ENCODE measurements around the gene FBN2.

The FBN2 gene

DNA sequence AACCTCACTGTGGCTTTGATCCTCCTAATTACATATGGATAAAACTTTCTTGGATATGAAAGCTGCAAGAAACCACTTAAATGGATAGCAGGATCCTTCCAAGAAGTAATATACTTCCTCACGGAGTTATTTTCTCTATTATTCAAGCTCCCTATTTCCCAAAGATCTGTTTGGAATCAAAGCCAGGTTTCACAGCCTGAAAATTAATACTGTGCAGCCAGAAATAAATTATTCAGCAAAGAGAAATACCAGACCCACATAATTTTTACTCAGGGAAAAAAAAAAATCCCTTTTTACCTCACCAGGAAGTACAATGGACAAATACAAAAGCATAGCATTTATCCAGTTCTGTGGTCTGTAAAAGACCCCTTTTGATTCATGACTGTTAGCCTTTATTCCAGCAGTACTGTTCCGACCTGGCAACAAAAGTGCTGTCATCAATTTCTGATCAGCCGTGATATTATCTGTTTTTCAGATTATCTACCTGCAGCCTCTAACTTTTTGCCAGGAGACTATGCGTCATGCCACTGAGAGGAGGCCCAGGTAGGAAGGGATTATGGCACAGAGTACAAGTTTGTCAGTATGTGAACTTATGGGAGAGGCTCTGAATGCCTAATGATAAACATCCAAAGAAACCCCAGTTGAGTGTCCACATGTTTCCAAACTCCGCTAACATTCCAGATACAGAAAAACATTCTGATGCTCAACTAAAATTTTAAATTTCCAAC lies 57.0 kb downstream of the FBN2 start:
- H3K4me1 ChIP-seq (ENCODE audit: control insufficient read depth, insufficient read depth, low read length) = no peaks in the 10 kb centered on the region
- H3K27ac ChIP-seq (ENCODE audit: insufficient read depth, low read depth, low read length, poor library complexity, severe bottlenecking) = no peak overlapping the region
- H3K9me3 ChIP-seq (ENCODE audit: control insufficient read depth, low read length) = no peaks in the 10 kb centered on the region
- WGBS, 2 experiments = 91% methylated on average over 4 to 5 of the region's 5 CpGs
- no peak overlapping the region for H3K4me3 ChIP-seq (ENCODE audit: insufficient read depth, low read depth, low read length)
- no peaks in the 10 kb centered on the region for H3K27me3 ChIP-seq (ENCODE audit: control insufficient read depth, insufficient read depth, low read length, poor library complexity, severe bottlenecking)
- no peaks in the 10 kb centered on the region for H3K36me3 ChIP-seq (ENCODE audit: control insufficient read depth, insufficient read depth, low read length)

DNA sequence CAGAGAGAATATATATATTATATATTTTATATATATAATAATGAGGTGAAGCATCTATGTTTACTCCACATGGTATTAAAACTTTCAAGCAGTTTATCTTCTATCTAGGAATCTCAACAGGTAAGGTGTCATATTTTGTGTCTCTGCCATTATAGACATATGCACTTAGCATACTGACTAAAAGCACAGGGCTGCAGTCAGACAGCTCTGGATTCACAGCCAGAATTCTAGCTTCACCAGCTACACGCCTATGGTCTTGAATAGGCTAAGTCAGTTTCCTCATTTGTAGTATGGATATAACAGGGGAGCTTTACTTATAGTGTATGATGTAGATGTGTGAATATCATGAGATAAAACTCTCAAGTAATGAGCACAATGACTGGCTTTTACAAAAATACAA lies 57.9 kb downstream of the FBN2 start:
- H3K4me1 ChIP-seq (ENCODE audit: control insufficient read depth, insufficient read depth, low read length) = no peaks in the 10 kb centered on the region
- no peaks in the 10 kb centered on the region for H3K36me3 ChIP-seq (ENCODE audit: control insufficient read depth, insufficient read depth, low read length)
- WGBS, 2 experiments = 90 to 100% methylated on average over 1 of the region's 1 CpG
- H3K9me3 ChIP-seq (ENCODE audit: control insufficient read depth, low read length) = no peaks in the 10 kb centered on the region
- H3K4me3 ChIP-seq (ENCODE audit: insufficient read depth, low read depth, low read length) = no peak overlapping the region
- no peak overlapping the region for H3K27ac ChIP-seq (ENCODE audit: insufficient read depth, low read depth, low read length, poor library complexity, severe bottlenecking)
- H3K27me3 ChIP-seq (ENCODE audit: control insufficient read depth, insufficient read depth, low read length, poor library complexity, severe bottlenecking) = no peaks in the 10 kb centered on the region

- no peak overlapping the region for H3K27ac ChIP-seq (ENCODE audit: insufficient read depth, low read depth, low read length, poor library complexity, severe bottlenecking)
Measured at GRCh38 chr5:128478386-128479368, 59.4 kb downstream of the FBN2 start.

GRCh38 chr5:128477944-128478343 lies 60.1 kb downstream of the FBN2 start:
- H3K36me3 ChIP-seq (ENCODE audit: control insufficient read depth, insufficient read depth, low read length) = no peaks in the 10 kb centered on the region

More at GRCh38 chr5:128478386-128479368, 59.4 kb downstream of the FBN2 start:
- Histone ChIP-seq H3K4me1 (ENCODE audit: control insufficient read depth, insufficient read depth, low read length) (no peaks in the 10 kb centered on the region), H3K27me3 (ENCODE audit: control insufficient read depth, insufficient read depth, low read length, poor library complexity, severe bottlenecking) (no peaks in the 10 kb centered on the region), H3K36me3 (ENCODE audit: control insufficient read depth, insufficient read depth, low read length) (no peaks in the 10 kb centered on the region), H3K4me3 (ENCODE audit: insufficient read depth, low read depth, low read length) (no peak overlapping the region), H3K9me3 (ENCODE audit: control insufficient read depth, low read length) (no peaks in the 10 kb centered on the region)
- 90 to 93% methylated on average over 3 to 4 of the region's 6 CpGs for WGBS, 2 experiments

GRCh38 chr5:128475693-128476092 lies 62.4 kb downstream of the FBN2 start:
- Histone ChIP-seq H3K4me1 (ENCODE audit: control insufficient read depth, insufficient read depth, low read length) (no peaks in the 10 kb centered on the region), H3K27me3 (ENCODE audit: control insufficient read depth, insufficient read depth, low read length, poor library complexity, severe bottlenecking) (no peaks in the 10 kb centered on the region), H3K4me3 (ENCODE audit: insufficient read depth, low read depth, low read length) (no peak overlapping the region), H3K9me3 (ENCODE audit: control insufficient read depth, low read length) (no peaks in the 10 kb centered on the region), H3K27ac (ENCODE audit: insufficient read depth, low read depth, low read length, poor library complexity, severe bottlenecking) (no peak overlapping the region), H3K36me3 (ENCODE audit: control insufficient read depth, insufficient read depth, low read length) (no peaks in the 10 kb centered on the region)
- 96 to 98% methylated on average over 2 to 3 of the region's 3 CpGs for WGBS, 2 experiments

More at GRCh38 chr5:128477944-128478343, 60.1 kb downstream of the FBN2 start:
- 94 to 98% methylated on average over 4 to 5 of the region's 5 CpGs for WGBS, 2 experiments
- Histone ChIP-seq H3K27ac (ENCODE audit: insufficient read depth, low read depth, low read length, poor library complexity, severe bottlenecking) (no peak overlapping the region), H3K4me1 (ENCODE audit: control insufficient read depth, insufficient read depth, low read length) (no peaks in the 10 kb centered on the region), H3K9me3 (ENCODE audit: control insufficient read depth, low read length) (no peaks in the 10 kb centered on the region), H3K4me3 (ENCODE audit: insufficient read depth, low read depth, low read length) (no peak overlapping the region), H3K27me3 (ENCODE audit: control insufficient read depth, insufficient read depth, low read length, poor library complexity, severe bottlenecking) (no peaks in the 10 kb centered on the region)

- WGBS, 2 experiments = 96 to 98% methylated on average over 4 of the region's 4 CpGs
- Histone ChIP-seq H3K36me3 (ENCODE audit: control insufficient read depth, insufficient read depth, low read length) (no peaks in the 10 kb centered on the region), H3K27me3 (ENCODE audit: control insufficient read depth, insufficient read depth, low read length, poor library complexity, severe bottlenecking) (no peaks in the 10 kb centered on the region), H3K4me3 (ENCODE audit: insufficient read depth, low read depth, low read length) (no peak overlapping the region), H3K9me3 (ENCODE audit: control insufficient read depth, low read length) (no peaks in the 10 kb centered on the region), H3K4me1 (ENCODE audit: control insufficient read depth, insufficient read depth, low read length) (no peaks in the 10 kb centered on the region), H3K27ac (ENCODE audit: insufficient read depth, low read depth, low read length, poor library complexity, severe bottlenecking) (no peak overlapping the region)
Measured at GRCh38 chr5:128472919-128473318, 65.1 kb downstream of the FBN2 start.

GRCh38 chr5:128472036-128472435 lies 66.0 kb downstream of the FBN2 start:
- no peaks in the 10 kb centered on the region for H3K36me3 ChIP-seq (ENCODE audit: control insufficient read depth, insufficient read depth, low read length)
- no peak overlapping the region for H3K4me3 ChIP-seq (ENCODE audit: insufficient read depth, low read depth, low read length)
- H3K27ac ChIP-seq (ENCODE audit: insufficient read depth, low read depth, low read length, poor library complexity, severe bottlenecking) = no peak overlapping the region
- H3K27me3 ChIP-seq (ENCODE audit: control insufficient read depth, insufficient read depth, low read length, poor library complexity, severe bottlenecking) = no peaks in the 10 kb centered on the region
- no peaks in the 10 kb centered on the region for H3K4me1 ChIP-seq (ENCODE audit: control insufficient read depth, insufficient read depth, low read length)
- WGBS, 2 experiments = 93 to 100% methylated on average over 2 of the region's 2 CpGs
- no peaks in the 10 kb centered on the region for H3K9me3 ChIP-seq (ENCODE audit: control insufficient read depth, low read length)

GRCh38 chr5:128470663-128471062 lies 67.4 kb downstream of the FBN2 start:
- Histone ChIP-seq H3K4me1 (ENCODE audit: control insufficient read depth, insufficient read depth, low read length) (no peaks in the 10 kb centered on the region), H3K9me3 (ENCODE audit: control insufficient read depth, low read length) (no peaks in the 10 kb centered on the region), H3K36me3 (ENCODE audit: control insufficient read depth, insufficient read depth, low read length) (no peaks in the 10 kb centered on the region), H3K27me3 (ENCODE audit: control insufficient read depth, insufficient read depth, low read length, poor library complexity, severe bottlenecking) (no peaks in the 10 kb centered on the region), H3K27ac (ENCODE audit: insufficient read depth, low read depth, low read length, poor library complexity, severe bottlenecking) (no peak overlapping the region), H3K4me3 (ENCODE audit: insufficient read depth, low read depth, low read length) (no peak overlapping the region)
- WGBS, 2 experiments = 83 to 87% methylated on average over 1 of the region's 1 CpG

DNA sequence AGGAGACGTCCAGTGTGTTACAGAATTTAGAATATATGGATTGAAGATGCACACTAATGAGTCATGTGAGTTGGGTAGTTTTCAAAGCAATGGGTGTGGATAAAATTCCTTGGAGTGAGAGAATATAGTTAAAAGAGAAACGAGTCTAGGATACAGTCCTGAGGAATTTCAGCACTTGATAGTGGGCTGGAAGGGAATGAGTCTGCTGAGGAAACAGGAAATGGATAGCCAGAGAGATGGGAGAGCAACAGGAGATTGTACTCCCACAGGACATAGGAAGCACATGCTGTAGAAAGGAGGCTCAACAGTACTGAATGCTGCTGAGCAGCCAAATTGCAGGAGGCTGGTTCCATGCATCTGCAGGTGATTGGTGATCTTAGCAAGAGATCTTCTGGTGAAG lies 68.1 kb downstream of the FBN2 start:
- no peak overlapping the region for H3K27ac ChIP-seq (ENCODE audit: insufficient read depth, low read depth, low read length, poor library complexity, severe bottlenecking)
- 90 to 93% methylated on average over 2 of the region's 2 CpGs for WGBS, 2 experiments
- H3K4me1 ChIP-seq (ENCODE audit: control insufficient read depth, insufficient read depth, low read length) = no peaks in the 10 kb centered on the region
- no peaks in the 10 kb centered on the region for H3K9me3 ChIP-seq (ENCODE audit: control insufficient read depth, low read length)
- H3K27me3 ChIP-seq (ENCODE audit: control insufficient read depth, insufficient read depth, low read length, poor library complexity, severe bottlenecking) = no peaks in the 10 kb centered on the region
- no peaks in the 10 kb centered on the region for H3K36me3 ChIP-seq (ENCODE audit: control insufficient read depth, insufficient read depth, low read length)
- H3K4me3 ChIP-seq (ENCODE audit: insufficient read depth, low read depth, low read length) = no peak overlapping the region

DNA sequence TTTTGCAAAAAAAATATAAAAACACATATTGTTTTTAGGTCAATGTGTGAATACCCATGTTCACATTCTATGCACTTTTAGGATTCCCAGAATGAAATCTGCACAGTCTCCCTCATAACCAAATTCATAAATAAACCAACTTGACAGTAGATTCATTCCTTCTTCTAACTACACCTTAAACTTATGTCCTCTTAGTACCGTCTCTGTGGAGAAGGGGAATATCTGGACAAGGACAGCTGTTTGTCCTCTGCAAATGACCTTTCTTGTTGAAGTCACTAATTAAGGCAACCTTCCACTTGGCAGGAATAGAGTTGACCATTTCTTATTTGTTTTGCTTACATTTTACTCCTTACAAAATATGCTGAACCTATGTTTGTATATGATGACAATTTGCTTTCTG lies 71.1 kb downstream of the FBN2 start:
- peaks cover 4% of the 10 kb centered on the region for H3K36me3 ChIP-seq (ENCODE audit: control insufficient read depth, insufficient read depth, low read length)
- no peaks in the 10 kb centered on the region for H3K4me1 ChIP-seq (ENCODE audit: control insufficient read depth, insufficient read depth, low read length)
- no peak overlapping the region for H3K27ac ChIP-seq (ENCODE audit: insufficient read depth, low read depth, low read length, poor library complexity, severe bottlenecking)
- no peaks in the 10 kb centered on the region for H3K27me3 ChIP-seq (ENCODE audit: control insufficient read depth, insufficient read depth, low read length, poor library complexity, severe bottlenecking)
- no peaks in the 10 kb centered on the region for H3K9me3 ChIP-seq (ENCODE audit: control insufficient read depth, low read length)
- no peak overlapping the region for H3K4me3 ChIP-seq (ENCODE audit: insufficient read depth, low read depth, low read length)
- WGBS, 2 experiments = 88 to 95% methylated on average over 1 of the region's 1 CpG

All from ectodermal cell (in vitro differentiated cells).